ENCODE data around the gene AUTS2. TPM values are rescaled to one million over a fixed set of nuclear protein-coding genes. Genes with fewer than 3 reads are reported as not detected.

The AUTS2 gene
- total RNA-seq, 1 experiment from 2014 or later = 256 TPM

DNA sequence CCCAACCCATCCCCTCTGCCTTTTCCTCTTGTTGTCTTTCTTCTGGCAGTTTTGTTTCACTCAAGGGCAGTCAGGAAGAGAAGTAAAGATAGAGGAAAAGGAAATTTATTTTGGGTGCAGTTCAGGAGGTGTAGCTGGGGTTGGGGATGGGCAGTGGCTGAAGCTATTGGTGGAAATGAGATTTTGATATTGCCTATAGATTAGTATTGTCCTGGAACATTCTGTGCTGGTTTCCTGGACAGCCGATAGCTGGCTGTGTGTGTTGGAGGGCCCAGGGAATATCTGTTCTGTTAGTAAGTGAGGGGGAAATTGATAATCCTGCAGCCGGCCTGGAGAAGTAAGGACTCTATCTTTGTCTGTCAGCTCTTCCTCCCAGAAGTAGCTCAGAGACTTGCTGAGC lies 107.8 kb downstream of the AUTS2 start:
- Histone ChIP-seq H3K4ac (ENCODE audit: low read depth, low read length) (no peak overlapping the region), H4K5ac (ENCODE audit: insufficient read length, low read depth, low read length) (no peak overlapping the region), H3K27me3 (ENCODE audit: insufficient read depth, low read length) (no peaks in the 10 kb centered on the region), H3K9ac (ENCODE audit: extremely low read depth, insufficient read length, low read length) (no peak overlapping the region), H3K4me2 (ENCODE audit: insufficient read depth, insufficient read length, low read length) (no peak overlapping the region), H4K8ac (replicated peaks; ENCODE audit: insufficient read length, low read depth, low read length) (no peak overlapping the region), H3K23me2 (ENCODE audit: insufficient read length, low read depth, low read length, poor library complexity, severe bottlenecking) (no peaks in the 10 kb centered on the region), H3K56ac (ENCODE audit: insufficient read length, low read depth, low read length) (no peak overlapping the region), H3K9me3 (ENCODE audit: control insufficient read depth, low read depth, low read length) (no peaks in the 10 kb centered on the region), H3T11ph (ENCODE audit: low read length) (no peak overlapping the region), H2BK12ac (ENCODE audit: insufficient read length, low read depth, low read length) (no peak overlapping the region), H3K79me1 (ENCODE audit: insufficient read depth, low read depth, low read length, poor library complexity, severe bottlenecking) (no peaks in the 10 kb centered on the region), H2BK15ac (ENCODE audit: low read depth, low read length) (no peak overlapping the region), H4K20me1 (ENCODE audit: control insufficient read depth, insufficient read depth, insufficient read length) (no peaks in the 10 kb centered on the region), H2BK120ac (ENCODE audit: low read depth, low read length, poor library complexity, severe bottlenecking) (no peak overlapping the region), H2BK5ac (ENCODE audit: insufficient read length, low read length) (no peak overlapping the region), H3K79me2 (ENCODE audit: insufficient read depth, low read length) (no peaks in the 10 kb centered on the region), H3K23ac (ENCODE audit: insufficient read length, low read depth, low read length) (no peak overlapping the region), H2BK20ac (ENCODE audit: low read depth, low read length, poor library complexity, severe bottlenecking) (no peak overlapping the region), H3K27ac (ENCODE audit: insufficient read length, low read depth, low read length) (no peak overlapping the region), H2AK5ac (ENCODE audit: insufficient read length, low read length) (no peak overlapping the region), H4K91ac (ENCODE audit: insufficient read length, low read depth, low read length) (no peak overlapping the region), H3K14ac (ENCODE audit: insufficient read depth, low read length) (no peak overlapping the region), H3K4me1 (ENCODE audit: insufficient read depth, low read length) (peaks cover 16% of the 10 kb centered on the region; the same call in 1 of the 2 replicates), H2AFZ (ENCODE audit: low read length) (no peak overlapping the region), H3K18ac (ENCODE audit: insufficient read length, low read depth, low read length) (no peak overlapping the region)
- DNase-seq = no peak
- no peaks in the 10 kb centered on the region for H3K9me3 Mint-ChIP-seq
- TF ChIP-seq CTCF (conservative IDR thresholded peaks at IDR 0.05) = no peak
- H3K4me1 Mint-ChIP-seq = peaks cover 58% of the 10 kb centered on the region in 2 experiments
- no CpG with 5 or more reads among the region's 2 CpGs for WGBS (ENCODE audit: extremely low coverage, insufficient read length, low lambda C conversion rate)
- no peaks in the 10 kb centered on the region; the same call in 1 of the 2 replicates for H3K27me3 Mint-ChIP-seq (ENCODE audit: low read depth)
- no peaks in the 10 kb centered on the region for H3K36me3 Mint-ChIP-seq (ENCODE audit: insufficient read depth in 1 of 3, low read depth in 3 of 3)
- H3K27ac Mint-ChIP-seq = no peak overlapping the region
- no peak overlapping the region for H3K4me3 Mint-ChIP-seq

Measured in H9 (cell line).